IMR-90 (cell line): ENCODE results near the gene ZNF653.

Source experiments
- BHLHE40 ChIP-seq: fragments of 150-350 bp; IDR thresholded peaks from 2 replicates; pipeline ENCODE4 v1.6.1; 2016; ENCODE audit warnings: mild to moderate bottlenecking, low read depth, low read length
- CTCF ChIP-seq: conservative IDR thresholded peaks from 2 replicates; pipeline ENCODE4 v1.5.1; 2012; ENCODE audit warnings: mild to moderate bottlenecking, low read depth, low read length, improper control_type of control experiment
- MXI1 ChIP-seq: IDR thresholded peaks from 2 replicates; pipeline ENCODE4 v1.6.1; 2012; ENCODE audit warnings: low read depth, mild to moderate bottlenecking, low read length, moderate library complexity, borderline replicate concordance
- POLR2A ChIP-seq: IDR thresholded peaks from 2 replicates; pipeline ENCODE4 v1.6.1; 2012; ENCODE audit warnings: mild to moderate bottlenecking, low read depth, low read length
- RAD21 ChIP-seq: IDR thresholded peaks from 2 replicates; pipeline ENCODE4 v1.6.1; 2012; ENCODE audit warnings: low read length, improper control_type of control experiment
- RCOR1 ChIP-seq: IDR thresholded peaks from 2 replicates; pipeline ENCODE4 v1.6.1; 2012; ENCODE audit warnings: mild to moderate bottlenecking, low read length, improper control_type of control experiment; ENCODE audit not compliant: insufficient replicate concordance
- RFX5 ChIP-seq: IDR thresholded peaks from 2 replicates; pipeline ENCODE4 v1.8.0; 2012; ENCODE audit warnings: low read depth, mild to moderate bottlenecking, low read length, moderate library complexity
- SMC3 ChIP-seq: fragments of 150-350 bp; IDR thresholded peaks from 2 replicates; pipeline ENCODE4 v1.6.1; 2016; ENCODE audit warnings: low read depth, mild to moderate bottlenecking, antibody characterized with exemption, low read length, moderate library complexity
- USF2 ChIP-seq: fragments of 150-350 bp; IDR thresholded peaks from 2 replicates; pipeline ENCODE4 v1.6.1; 2017; ENCODE audit warnings: mild to moderate bottlenecking, antibody characterized with exemption, low read length, low read depth

DNA sequence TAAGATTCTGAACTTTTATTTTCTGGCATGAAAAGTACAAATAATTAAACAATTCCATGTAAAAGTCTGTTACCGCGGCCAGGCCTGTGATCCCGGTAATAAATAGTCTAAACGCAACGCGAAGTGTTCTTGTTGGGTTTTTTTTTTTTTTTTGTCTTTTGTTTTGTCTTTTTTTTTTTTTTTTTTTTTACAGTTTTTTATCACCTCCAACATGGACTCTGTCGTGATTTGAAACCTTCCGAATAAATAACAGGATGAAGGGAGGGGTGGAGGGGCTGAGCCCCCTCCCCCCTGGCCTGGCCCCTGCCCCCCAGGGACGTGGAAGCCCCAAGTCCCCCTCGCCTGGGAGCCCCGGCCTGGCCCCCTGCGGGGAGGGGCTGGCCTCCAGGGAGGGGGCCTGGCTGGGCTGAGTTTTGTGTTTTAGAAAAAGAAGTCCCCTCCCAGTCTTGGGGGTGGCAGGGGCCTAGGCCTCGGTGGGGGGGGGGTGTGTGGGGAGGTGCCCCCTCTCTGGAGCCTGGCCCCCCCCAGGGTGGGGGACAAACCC, 54.2 kb downstream of the ZNF653 start:
- no peak for TF ChIP-seq POLR2A
- TF ChIP-seq RFX5 = no peak
- TF ChIP-seq CTCF = no peak
- TF ChIP-seq RAD21 = no peak
- no peak for TF ChIP-seq BHLHE40
- no peak for TF ChIP-seq SMC3
- no peak for TF ChIP-seq USF2
- no peak for TF ChIP-seq MXI1
- no peak for TF ChIP-seq RCOR1
